Stomach (tissue), 4 donors: Measurements from ENCODE around the gene CCR8.

Experiments
- POLR2A ChIP-seq, 4 donors: fragments of 450-650 bp; IDR thresholded peaks; one replicate each; pipeline ENCODE4 v1.6.1; 2016; ENCODE audit warnings: antibody characterized with exemption in 4 of 4, control low read depth in 2 of 4, mild to moderate bottlenecking in 1 of 4, moderate library complexity in 1 of 4
- POLR2AphosphoS5 ChIP-seq, 3 donors: sonication (generic); formaldehyde crosslinking; IDR thresholded peaks; one replicate each; pipeline ENCODE4 v1.6.1; 2016; ENCODE audit warnings: antibody characterized with exemption in 3 of 3
- TF ChIP-seq, protein P1 (sequence below), 7 experiments: fragments of 450-650 bp in 4 of 7; fragments of 200-600 bp in 3 of 7; sonication (generic) in 3 of 7; IDR thresholded peaks; one replicate each; pipeline ENCODE4 v1.5.1; 2016 to 2019; ENCODE audit warnings: antibody characterized with exemption in 7 of 7, control low read depth in 2 of 7, mild to moderate bottlenecking in 1 of 7

- TF ChIP-seq, protein P1, sequence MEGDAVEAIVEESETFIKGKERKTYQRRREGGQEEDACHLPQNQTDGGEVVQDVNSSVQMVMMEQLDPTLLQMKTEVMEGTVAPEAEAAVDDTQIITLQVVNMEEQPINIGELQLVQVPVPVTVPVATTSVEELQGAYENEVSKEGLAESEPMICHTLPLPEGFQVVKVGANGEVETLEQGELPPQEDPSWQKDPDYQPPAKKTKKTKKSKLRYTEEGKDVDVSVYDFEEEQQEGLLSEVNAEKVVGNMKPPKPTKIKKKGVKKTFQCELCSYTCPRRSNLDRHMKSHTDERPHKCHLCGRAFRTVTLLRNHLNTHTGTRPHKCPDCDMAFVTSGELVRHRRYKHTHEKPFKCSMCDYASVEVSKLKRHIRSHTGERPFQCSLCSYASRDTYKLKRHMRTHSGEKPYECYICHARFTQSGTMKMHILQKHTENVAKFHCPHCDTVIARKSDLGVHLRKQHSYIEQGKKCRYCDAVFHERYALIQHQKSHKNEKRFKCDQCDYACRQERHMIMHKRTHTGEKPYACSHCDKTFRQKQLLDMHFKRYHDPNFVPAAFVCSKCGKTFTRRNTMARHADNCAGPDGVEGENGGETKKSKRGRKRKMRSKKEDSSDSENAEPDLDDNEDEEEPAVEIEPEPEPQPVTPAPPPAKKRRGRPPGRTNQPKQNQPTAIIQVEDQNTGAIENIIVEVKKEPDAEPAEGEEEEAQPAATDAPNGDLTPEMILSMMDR (IDR thresholded peaks at IDR 0.05) = no peak
- TF ChIP-seq POLR2A (IDR thresholded peaks at IDR 0.05) (no peak), POLR2AphosphoS5 (IDR thresholded peaks at IDR 0.05) (no peak)
Observed at GRCh38 chr3:39339086-39339485, 9.6 kb downstream of the CCR8 start.
